Raji (cell line): ENCODE measurements around the gene TFAP2C.

ENCODE experiments used
- POLR2A ChIP-seq: IDR thresholded peaks from 2 replicates; pipeline ENCODE4 v1.6.1; 2011; ENCODE audit warnings: low read depth, low read length, control low read depth; ENCODE audit not compliant: insufficient read depth

TFAP2C gene

DNA sequence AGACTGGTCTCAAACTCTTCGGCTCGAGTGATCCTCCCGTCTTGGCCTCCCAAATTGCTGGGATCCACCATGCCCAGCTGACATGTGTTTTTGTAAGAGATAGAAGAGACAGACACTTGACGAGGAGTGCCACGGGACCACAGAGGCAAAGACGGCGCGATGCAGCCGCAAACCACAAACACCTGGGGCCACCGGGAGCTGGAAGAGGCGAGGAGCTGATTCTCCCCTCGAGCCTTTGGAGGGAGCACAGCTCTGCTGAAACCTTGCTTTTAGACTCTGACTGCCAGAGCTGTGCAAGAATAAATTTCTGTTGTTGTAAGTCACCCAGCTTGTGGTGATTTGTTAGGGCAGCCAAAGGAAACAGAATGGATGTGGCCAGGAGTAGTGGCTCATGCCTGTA lies 46.9 kb downstream of the TFAP2C start:
- TF ChIP-seq POLR2A, result no peak

DNA sequence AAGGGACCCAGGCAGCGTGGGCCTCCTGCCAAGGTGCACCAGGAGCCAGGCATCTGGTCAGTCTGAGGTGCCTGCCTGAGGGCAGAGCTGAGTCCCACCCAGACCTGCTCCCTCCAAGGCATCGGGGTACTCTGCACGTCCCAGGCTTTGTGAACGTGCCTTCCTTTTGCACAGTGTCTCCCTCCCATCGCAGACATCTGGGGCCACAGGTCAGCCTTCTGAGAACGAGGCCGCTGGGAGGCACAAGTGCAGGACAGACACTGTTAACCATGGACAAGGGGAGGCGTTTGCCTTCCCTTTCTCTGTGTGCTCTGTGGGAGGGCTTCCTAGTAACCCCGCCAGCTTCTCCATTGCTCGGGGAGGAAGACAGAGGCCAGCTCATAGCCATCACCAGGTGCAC lies 47.6 kb downstream of the TFAP2C start:
- no peak for TF ChIP-seq POLR2A

DNA sequence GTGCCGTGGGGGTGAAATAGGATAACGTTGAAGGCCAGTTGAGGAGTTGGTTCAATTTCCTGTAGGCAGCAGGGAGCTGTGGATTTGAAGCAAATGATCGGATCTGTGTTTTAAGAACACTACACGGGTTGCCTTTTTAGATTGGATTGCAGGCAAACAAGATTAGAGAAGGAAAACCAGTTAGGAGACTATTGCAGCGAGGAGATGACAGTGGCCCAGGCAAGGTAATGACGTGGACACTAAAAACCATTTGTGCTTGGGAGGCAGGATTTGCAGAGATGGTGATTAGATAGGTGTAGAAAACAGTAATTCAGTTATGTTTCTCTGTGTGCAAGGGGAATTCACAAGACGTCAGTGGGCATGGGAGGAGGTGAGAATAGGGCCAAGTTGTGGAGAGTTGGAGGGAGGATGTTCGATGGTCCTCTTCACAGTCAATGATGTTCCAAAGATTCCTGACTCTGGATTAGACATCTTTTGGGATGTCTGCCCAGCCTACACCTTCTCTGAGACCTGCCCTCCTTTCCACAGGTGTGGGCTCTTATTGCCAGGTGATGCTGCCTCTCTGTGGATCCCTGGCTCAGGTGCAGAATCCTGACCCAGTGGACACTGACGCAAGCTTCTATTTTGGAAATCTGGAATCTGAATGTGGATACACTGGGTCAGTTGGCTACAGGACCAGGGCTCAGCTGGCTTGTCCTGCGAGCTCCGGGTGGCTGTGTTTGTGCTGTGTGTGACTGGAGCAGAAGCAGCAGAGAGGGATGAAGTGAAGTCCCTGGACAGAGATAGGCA lies 54.2 kb downstream of the TFAP2C start:
- TF ChIP-seq POLR2A, result no peak

DNA sequence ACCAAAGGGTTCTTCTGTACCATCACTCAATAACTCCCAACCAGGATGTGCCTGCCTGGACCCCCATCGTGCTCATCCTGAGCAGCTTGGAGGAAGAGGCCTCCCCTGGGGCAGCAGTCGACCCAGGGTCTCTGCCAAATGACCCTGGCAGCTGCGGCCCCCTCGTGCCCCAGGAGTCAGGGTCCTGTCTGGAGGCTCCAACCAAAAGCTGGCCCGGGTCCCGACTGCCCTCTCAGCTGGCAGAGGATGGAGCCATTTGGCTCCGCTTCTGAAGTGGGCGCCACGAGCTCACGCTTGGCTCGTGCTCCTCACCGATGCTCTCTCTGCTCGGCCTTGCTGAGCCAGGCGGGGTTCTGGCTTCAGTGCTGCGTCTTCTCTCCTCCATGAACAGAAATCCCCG lies 56.8 kb downstream of the TFAP2C start:
- TF ChIP-seq POLR2A, result no peak

DNA sequence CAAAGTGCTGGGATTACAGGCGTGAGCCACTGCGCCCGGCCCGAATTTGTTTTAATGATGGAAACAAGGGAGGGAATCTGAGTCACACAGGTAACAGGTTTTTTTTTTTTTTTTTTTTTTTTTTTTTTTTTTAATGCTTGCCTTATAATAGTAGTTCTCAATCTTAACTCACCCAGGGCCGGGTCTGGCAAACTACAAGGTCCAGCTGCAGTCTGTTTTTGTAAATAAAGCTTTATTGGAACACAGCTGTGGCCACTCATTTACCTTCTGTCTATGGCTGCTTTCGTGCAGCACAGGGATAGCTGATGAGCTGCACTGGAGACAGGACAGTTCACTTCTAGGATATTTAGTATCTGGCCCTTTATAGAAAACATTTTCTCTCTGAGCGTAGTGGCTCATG lies 58.0 kb downstream of the TFAP2C start:
- TF ChIP-seq POLR2A, result no peak

DNA sequence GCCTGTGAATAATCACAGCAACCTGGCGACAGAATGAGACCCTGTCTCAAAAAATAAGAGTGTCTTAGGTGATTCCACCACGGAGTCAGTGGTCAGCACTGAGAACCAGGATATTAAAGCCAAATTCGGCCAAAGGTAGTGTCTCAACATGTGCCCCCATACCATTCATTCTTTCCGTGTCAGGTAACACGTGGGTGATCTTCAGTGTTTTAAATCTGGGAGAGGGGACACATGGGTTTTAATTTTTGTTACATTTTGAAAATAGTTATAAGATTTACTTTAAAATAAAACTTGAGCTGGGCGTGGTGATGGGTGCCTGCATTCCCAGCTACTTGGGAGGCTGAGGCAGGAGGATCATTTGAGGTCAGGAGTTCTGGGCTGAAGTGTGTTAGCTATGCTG lies 59.0 kb downstream of the TFAP2C start:
- TF ChIP-seq POLR2A, result no peak
